Panc1 (cell line): ENCODE measurements around the gene C17orf75.

Experiments used
- POLR2AphosphoS5 ChIP-seq: IDR thresholded peaks from 2 replicates; pipeline ENCODE4 v1.6.1; 2012; ENCODE audit warnings: mild to moderate bottlenecking, low read depth, low read length, moderate library complexity
- SIN3A ChIP-seq: IDR thresholded peaks from 2 replicates; pipeline ENCODE4 v1.6.1; 2012; ENCODE audit warnings: low read depth, mild to moderate bottlenecking, low read length, moderate library complexity, borderline replicate concordance; ENCODE audit not compliant: insufficient read depth
- TCF7L2 ChIP-seq: IDR thresholded peaks from 2 replicates; pipeline ENCODE4 v1.6.1; 2011; ENCODE audit warnings: mild to moderate bottlenecking, low read depth, low read length, inconsistent platforms
- TF ChIP-seq, protein P1 (sequence below): fragments of 450-650 bp; IDR thresholded peaks from 2 replicates; pipeline ENCODE4 v1.5.1; 2017; ENCODE audit warnings: mild to moderate bottlenecking
- TF ChIP-seq, protein P2 (sequence below), 2 experiments: IDR thresholded peaks; 2 replicates each; pipeline ENCODE4 v1.6.1; 2011 to 2012; ENCODE audit warnings: low read depth in 2 of 2, control low read depth in 1 of 2, low read length in 1 of 2, mild to moderate bottlenecking in 1 of 2, moderate library complexity in 1 of 2; ENCODE audit not compliant: insufficient read depth in 1 of 2

DNA sequence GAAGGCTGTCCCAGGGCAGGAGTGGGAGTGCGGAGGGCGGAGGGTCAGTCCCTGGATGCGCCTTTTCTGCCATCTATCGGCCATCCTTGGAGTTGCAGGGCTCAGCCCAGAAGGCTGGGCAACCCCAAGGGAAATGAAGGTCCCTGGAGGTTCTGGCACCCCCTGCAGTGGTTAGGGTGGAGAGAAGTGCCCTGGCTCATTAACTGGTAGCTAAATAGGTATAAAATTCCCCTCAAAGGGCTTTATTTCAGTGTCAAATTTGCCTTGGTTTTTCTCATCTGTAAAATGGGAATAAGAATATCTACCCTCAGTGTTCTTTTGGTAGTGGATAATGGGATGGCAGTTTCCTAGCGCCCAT, 22.4 kb downstream of the C17orf75 start:
- TF ChIP-seq, protein P1, sequence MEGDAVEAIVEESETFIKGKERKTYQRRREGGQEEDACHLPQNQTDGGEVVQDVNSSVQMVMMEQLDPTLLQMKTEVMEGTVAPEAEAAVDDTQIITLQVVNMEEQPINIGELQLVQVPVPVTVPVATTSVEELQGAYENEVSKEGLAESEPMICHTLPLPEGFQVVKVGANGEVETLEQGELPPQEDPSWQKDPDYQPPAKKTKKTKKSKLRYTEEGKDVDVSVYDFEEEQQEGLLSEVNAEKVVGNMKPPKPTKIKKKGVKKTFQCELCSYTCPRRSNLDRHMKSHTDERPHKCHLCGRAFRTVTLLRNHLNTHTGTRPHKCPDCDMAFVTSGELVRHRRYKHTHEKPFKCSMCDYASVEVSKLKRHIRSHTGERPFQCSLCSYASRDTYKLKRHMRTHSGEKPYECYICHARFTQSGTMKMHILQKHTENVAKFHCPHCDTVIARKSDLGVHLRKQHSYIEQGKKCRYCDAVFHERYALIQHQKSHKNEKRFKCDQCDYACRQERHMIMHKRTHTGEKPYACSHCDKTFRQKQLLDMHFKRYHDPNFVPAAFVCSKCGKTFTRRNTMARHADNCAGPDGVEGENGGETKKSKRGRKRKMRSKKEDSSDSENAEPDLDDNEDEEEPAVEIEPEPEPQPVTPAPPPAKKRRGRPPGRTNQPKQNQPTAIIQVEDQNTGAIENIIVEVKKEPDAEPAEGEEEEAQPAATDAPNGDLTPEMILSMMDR = peak; percentile 98
- TF ChIP-seq SIN3A (no peak), POLR2AphosphoS5 (no peak), TCF7L2 (no peak)
- TF ChIP-seq, protein P2, sequence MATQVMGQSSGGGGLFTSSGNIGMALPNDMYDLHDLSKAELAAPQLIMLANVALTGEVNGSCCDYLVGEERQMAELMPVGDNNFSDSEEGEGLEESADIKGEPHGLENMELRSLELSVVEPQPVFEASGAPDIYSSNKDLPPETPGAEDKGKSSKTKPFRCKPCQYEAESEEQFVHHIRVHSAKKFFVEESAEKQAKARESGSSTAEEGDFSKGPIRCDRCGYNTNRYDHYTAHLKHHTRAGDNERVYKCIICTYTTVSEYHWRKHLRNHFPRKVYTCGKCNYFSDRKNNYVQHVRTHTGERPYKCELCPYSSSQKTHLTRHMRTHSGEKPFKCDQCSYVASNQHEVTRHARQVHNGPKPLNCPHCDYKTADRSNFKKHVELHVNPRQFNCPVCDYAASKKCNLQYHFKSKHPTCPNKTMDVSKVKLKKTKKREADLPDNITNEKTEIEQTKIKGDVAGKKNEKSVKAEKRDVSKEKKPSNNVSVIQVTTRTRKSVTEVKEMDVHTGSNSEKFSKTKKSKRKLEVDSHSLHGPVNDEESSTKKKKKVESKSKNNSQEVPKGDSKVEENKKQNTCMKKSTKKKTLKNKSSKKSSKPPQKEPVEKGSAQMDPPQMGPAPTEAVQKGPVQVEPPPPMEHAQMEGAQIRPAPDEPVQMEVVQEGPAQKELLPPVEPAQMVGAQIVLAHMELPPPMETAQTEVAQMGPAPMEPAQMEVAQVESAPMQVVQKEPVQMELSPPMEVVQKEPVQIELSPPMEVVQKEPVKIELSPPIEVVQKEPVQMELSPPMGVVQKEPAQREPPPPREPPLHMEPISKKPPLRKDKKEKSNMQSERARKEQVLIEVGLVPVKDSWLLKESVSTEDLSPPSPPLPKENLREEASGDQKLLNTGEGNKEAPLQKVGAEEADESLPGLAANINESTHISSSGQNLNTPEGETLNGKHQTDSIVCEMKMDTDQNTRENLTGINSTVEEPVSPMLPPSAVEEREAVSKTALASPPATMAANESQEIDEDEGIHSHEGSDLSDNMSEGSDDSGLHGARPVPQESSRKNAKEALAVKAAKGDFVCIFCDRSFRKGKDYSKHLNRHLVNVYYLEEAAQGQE (IDR thresholded peaks at IDR 0.05; ENCODE audit: insufficient read depth in 1 of 2, low read depth in 2 of 2, low read length in 1 of 2) = no peak
